SU-DHL-6 (cell line): Measurements from ENCODE around the gene TSKS.

Experiments used
- CTCF ChIP-seq: fragments of 200-600 bp; sonication (generic); IDR thresholded peaks from one replicate; pipeline ENCODE4 v1.5.1; 2017; ENCODE audit warnings: antibody characterized with exemption, mild to moderate bottlenecking, low read length, moderate library complexity; ENCODE audit not compliant: insufficient read depth, poor library complexity, severe bottlenecking
- EZH2phosphoT487 ChIP-seq: fragments of 200-600 bp; sonication (generic), shearing (Covaris generic); conservative IDR thresholded peaks from 2 replicates; pipeline ENCODE4 v1.6.1; 2018; ENCODE audit warnings: mild to moderate bottlenecking, antibody characterized with exemption, low read length, moderate library complexity, mixed read lengths

- no peak for TF ChIP-seq CTCF
- TF ChIP-seq EZH2phosphoT487 = no peak
Observed at GRCh38 chr19:49800771-49801170, 37.7 kb upstream of the TSKS start.
